HG03354 (cell line): Measurements from ENCODE around the gene PPP2R2B.
"Not testable (repeated sequence)": the region's sequence is repeated elsewhere in the genome, so short reads cannot be mapped to it uniquely, and the experiment has no call there.

Experiments
- ATAC-seq: cut with Tn5 transposase; IDR thresholded peaks from one replicate; pipeline ENCODE4 v1.9.1; 2021; ENCODE audit warnings: mild to moderate bottlenecking; ENCODE audit not compliant: unreplicated experiment, poor library complexity, severe bottlenecking

Gene PPP2R2B

DNA sequence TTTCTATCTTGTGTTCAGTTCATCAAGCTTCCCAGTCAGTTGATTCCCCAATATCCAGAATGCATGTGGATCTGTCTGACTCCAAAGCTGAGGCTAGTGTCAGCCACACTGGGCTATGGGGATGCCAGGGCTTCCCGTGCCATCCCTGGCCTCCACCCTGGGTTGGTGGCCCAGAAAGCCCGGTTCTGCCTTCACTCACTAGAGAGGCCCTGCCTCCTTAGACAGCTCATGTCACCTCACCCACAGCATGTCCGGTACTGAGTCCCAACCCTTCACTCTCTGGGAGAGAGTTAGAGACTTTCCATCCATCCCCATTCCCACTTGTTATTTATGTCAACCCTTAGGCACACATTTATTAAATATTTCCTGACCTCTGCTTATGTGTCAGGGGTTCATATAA lies 243.1 kb downstream of the PPP2R2B start:
- ATAC-seq = no peak

DNA sequence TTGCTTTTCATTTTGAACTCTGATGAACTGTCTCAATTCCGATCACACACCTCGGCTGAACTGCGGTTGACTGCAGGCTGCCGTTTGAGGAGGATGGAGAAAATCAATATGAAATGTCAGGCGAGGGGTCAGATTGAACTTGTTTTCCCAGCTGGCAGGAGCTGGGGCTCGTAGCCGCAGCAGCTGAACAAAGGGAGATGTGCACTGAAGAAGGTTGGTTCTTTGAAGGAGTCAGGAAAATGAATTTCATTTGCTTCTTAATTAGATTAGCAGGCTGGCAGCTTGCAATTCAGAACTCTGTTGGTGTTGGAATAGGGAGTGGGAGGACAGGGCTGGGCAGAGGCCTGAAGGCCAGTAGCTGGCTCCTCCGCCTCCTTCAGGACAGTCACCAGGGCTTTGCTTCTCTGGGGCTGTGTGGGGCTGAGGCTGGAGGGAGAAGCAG lies 245.2 kb downstream of the PPP2R2B start:
- ATAC-seq = no peak

DNA sequence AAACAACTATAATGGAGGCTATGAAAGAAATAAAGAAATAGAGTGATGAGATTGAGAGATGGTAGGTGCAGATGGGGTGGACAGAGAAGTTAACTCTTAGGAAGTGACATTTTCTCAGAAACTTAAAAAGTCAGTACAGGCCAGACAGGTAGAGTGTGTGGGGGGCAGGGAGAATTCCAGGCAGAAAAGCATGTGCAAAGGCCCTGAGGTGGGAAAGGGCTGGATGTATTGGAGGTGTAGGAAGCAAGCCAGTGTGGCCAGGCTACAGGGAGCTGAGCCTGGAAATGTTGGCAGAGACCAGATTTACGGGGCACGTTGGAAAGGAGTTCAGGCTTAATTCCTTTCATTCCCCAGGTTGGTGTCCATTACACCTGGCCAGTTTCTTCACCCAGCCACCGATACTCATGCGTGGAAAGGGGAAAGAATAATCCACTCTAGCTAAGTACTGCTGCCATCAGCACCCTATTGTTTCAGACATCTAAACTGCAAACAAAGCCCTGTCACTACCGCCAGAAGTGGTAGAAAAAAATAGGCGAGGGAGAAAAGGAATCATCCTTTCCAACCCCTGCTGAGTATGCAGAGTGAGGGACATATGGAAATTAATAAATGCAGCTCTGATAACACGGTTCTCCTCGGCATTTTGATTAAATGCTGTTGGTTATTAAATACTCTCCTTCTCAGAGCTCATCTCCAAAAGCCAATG lies 245.8 kb downstream of the PPP2R2B start:
- no peak for ATAC-seq

DNA sequence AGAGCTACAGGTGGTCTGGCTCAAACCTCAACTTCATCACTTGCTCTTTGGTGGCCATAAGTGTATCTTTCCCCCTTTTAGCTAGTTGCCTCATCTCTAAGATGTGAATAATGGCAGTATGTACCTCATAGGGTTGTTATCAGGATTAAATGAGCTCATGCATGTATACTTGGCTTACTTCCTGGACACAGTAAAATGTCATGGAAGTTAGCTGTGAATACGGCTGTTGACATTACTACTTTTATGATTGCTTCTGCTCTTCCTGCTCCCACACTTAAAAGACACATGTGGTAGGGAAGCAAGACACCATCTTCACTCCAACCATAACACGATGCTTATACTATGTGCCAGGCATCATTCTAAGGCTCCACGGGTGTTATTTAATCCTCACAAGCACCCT lies 248.1 kb downstream of the PPP2R2B start:
- no peak for ATAC-seq

DNA sequence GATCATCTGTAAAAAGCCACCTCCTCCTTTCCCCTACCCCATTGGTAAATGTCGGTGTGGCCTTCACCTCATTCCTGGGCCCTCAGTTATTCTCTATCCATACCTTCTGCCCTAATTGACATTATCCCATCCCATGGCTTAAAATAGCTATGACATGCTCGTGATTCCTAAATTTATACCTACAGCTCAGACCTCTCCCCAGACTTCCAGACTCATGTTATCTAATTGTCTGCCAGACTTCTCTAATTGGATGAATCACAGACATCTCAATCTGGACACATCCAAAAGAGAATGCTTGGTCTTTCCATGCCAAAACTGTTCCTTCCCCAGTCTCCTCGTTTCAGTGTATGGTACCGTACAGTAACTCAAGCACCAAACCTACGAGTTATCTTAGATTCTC lies 249.6 kb downstream of the PPP2R2B start:
- ATAC-seq = no peak

DNA sequence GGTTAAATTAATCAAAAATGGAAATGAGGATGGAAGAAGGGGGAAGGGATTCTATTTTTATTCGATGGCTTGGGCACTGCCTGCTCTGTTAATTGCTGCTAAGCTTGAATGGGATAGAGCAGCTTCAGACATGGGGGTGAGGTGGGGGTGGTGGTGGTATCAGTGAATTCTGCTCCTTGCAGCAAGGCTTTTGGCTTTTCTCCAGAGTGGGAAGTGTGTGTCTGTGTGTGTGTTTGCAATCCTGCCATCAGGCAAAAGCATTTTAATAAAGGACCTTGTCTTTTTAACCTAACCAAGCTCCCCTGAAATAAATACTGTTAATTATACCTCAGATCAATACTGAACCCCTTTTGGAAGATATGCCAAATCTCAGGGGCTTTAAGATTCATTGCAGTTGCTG lies 251.6 kb downstream of the PPP2R2B start:
- ATAC-seq = no peak

DNA sequence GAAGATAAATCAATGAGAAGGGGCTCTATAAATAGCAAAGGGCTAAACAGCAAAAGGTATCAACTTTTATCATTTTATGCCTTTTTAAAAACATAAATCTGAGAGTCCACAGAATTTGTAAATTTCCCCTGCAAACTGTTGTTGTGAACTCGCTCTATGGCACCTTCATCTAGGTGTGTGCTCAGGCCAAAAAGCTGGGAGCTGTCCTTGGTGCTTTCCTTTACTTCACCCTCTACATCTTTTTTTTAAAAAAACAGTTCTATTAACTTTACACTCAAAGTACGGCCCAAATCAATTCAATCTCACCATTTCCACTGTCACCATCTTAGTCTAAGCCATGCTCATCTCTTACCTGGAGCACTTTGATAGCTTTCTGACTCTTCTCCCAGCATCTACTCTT lies 254.4 kb downstream of the PPP2R2B start:
- ATAC-seq = no peak

DNA sequence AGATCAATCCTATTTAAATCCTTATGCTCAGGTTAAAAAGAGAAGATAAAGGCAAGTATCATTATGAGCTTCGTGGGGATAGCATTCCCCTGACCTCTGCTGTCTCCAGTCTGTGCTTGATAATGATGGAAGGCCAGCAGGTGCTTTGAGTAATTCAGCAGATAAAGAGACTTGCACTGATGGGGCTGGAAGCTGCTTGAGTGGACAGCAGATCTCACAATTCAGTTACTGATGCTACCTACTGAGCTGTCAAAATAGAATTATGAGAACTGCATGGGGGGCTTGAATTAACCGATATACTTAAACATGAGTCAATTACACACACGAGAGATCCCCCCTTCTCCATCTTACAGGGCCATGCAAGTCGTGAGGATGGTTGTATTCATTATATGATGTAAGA lies 254.9 kb downstream of the PPP2R2B start:
- ATAC-seq = no peak

DNA sequence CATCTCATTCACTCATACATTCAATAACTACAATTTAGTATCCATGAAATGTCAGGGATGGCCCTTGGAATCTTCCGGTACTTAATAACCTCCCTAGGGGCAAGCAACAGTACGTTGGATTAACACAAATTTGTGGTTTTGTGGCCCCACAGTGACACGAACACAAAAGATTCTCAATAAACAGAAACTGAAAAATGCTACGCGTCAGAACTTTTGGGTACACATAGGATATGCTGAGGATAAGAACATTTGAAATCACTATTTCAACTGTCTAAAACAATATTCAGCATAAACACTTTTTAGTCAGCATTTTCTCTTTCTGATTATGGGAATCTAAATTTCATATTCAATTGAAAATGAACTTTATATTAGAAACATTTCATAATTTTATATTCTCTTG lies 255.5 kb downstream of the PPP2R2B start:
- ATAC-seq = no peak

DNA sequence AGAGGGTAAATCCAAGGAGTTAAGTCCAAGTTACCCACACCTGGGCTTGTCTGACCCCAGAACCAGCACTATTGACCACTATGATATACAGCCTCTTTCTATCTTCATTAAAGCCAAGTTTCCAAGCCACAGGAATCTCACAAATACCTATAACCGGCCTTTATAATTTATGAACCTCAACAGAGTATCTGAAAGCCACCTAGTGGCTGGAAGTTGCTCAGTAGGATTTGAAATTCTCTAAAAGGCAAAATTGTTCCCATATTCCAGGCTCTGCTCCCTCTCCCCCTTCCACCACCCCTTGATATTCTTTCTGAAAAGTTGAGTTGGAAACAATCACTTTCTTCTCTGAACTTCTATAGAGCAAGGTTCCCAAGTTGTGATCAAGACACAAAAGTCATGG lies 256.2 kb downstream of the PPP2R2B start:
- no peak for ATAC-seq

DNA sequence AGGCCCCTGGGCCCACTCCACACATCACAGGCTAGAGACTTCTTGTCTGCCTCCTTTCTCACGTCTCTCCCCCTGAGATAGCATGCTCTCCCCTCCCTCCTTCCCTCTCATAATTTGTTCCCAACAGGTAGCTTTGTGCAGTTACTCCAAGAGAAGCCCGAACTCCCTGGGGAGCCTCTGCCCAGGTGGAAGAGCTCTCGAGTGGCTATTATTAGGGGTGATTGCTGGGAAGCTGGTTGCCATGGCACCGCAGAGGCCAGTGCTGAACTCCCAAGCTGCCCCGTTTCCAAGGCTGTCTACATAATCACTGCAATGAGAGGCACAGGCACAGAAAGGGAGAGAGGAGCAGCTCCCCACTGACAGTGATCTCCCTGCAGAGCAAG lies 257.9 kb downstream of the PPP2R2B start:
- ATAC-seq = no peak

DNA sequence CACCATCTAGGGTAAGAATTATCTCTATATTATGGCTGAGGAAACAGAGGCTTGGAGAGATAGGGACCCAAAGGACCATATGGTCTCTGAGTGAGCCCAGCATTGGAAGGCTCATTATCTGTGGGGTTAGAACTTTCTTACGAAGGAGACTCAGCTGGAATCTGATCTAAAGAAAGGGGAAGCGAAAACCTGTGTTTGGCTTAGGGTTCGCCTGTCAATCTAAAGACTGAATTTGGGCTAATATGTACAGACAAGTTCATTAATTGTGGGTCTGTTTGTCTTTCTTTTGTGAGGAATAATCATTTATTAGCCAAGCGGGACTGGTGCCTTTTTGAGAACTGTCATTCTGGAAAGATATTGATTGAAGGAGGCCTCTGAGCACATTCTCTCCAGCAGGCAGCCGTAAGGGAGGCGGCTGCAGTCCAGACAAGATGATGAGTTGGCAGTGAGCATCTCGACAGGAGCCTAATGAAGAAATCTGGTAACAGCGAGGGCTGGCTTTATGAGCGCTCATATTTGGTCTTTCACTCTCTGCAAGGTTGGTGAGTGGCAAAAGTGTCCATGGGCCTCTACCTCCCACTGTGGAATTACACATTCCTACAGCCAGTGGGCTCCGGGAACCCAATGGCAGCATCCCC lies 258.4 kb downstream of the PPP2R2B start:
- no peak for ATAC-seq

DNA sequence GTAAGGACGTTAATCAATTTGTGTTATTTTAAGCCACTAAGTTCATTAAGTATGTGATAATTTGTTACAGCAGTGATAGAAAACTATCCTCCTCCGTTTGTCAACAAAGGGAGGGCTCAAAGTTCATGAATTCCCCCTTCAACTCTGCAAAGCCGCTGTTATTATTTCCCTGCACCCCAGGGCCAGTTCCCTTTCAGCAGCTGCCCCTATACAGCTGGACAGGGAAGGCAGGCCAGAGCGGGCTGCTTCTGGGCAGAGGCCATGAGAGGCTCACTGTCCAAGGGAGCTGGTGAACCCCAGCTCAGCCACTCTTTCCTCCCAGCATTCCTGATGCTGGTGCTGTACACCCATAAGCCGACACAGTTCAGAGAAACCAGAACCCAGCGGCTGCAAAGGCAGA lies 260.1 kb downstream of the PPP2R2B start:
- no peak for ATAC-seq

DNA sequence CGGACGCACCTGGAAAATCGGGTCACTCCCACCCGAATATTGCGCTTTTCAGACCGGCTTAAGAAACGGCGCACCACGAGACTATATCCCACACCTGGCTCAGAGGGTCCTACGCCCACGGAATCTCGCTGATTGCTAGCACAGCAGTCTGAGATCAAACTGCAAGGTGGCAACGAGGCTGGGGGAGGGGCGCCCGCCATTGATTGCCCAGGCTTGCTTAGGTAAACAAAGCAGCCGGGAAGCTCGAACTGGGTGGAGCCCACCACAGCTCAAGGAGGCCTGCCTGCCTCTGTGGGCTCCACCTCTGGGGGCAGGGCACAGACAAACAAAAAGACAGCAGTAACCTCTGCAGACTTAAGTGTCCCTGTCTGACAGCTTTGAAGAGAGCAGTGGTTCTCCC lies 268.8 kb downstream of the PPP2R2B start:
- ATAC-seq = not testable (repeated sequence)

DNA sequence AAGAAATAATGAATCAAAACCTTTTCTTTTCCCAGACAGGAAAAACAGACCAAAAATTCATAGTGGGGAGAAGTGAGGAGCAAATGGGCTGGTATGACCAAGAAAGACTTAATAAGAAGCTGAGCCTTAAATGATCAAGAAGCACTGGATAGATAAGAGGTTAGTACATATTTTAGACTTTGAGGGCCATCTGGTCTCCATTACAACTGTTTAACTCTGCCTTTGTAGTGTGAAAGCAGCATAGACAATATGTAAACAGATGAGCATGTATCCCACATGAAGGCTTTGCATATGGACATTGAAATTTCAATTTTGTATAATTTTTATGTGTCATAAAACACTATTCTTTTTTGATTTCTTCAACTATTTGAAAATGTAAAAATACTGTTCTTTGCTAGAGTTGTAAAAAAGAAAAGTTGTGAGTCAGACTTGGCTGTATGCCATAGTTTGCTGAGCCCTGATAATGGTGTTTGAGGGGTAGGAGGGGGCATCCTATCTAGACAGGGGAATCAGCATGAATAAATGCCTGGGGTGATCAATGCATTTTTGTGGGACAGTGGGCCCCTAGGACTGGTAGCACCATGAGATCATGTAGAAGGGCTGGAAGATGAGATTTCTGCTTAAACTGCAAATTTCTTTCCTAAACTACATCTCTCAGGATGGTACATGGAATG lies 270.8 kb downstream of the PPP2R2B start:
- ATAC-seq = no peak

DNA sequence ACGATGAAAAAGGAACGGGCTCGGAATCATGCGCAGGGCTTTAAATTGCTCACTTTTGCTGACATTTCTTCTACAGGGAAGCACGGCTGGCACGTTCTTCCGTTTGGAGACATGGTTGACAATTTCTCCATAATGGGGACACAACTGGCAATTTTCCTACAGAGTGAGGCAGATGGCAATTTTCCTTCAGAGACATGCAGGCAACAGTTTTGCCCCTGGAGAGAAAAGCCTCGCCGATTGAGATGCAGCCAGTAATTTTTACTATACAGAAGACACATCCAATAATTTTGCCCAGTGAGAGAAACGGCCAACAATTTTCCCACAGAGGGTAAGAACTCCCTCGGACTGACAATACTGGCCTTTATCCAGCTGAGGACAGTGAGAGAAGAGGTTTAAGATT lies 271.7 kb downstream of the PPP2R2B start:
- ATAC-seq = no peak

DNA sequence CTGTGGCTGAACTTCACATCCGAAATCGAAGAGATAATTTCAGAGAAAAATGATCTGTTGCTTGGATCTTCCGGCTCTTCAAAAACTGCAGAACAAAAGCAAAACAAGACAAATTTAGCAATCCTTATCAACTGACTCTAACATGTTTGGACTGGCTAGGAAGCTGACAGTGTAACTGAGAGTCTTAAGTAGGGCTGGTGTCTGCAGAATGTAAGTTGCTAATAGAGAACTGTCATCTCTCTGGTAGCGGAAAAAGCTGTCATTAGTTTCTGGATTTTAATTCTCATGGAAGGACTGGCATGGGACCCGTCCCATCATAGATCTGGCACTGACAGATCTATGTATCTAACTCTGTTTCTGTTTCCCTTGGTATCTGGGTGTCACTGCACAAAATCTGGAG lies 278.2 kb downstream of the PPP2R2B start:
- ATAC-seq = no peak

DNA sequence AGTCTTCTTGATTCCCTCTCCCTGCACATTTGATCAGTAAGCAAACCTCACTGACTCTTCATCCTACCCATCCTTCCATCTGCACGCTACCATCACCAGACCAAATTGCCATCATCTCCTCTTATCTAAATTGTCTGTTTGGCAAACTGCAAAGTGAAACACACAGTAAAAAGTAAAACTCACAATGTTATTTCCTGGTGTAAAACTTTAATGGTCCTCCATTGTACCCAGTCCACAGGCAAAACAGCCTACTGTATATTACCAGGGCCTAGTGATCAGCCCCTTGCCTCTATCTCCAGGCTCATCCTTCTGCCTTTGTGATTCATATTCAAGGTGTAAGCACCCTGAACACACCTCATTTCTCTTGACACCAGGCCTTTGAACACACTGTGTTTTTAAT lies 279.3 kb downstream of the PPP2R2B start:
- ATAC-seq = no peak

DNA sequence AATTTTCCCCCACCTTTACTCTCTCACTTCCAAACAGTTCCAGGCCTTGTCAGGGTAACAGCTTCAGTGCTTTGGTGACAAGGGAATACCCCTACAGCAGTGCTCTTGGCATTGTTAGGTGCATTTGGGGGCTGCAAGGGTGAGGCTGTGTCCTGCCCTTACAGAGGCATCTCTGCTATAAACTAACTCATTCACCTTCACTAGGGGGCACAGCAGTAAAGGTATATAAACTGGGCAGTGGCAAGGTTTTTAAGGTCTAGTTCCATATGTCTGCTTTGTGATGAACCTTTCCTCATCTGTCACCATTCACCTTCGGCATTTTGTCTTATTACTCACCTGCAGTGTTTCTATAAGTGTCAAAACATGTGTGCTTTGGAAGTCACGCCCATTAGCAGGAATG lies 283.5 kb downstream of the PPP2R2B start:
- no peak for ATAC-seq

DNA sequence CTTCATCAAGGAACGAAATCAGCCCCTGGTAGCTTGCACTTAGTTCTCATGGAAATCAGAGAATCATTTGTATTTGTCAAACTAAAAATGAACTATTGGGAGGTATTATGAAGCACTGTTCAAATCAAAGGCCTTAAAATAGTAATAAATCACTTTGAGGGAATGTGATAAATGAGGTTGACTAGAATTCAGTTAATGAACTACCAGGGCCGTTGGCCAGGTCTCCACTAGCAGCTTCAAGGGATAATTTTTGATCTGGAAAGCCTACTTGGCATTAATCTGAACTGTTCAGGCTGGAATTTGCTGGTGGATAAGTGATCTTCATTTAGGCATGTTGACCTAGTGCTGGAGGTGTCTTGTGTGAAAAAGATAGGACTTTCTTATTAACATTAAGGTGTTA lies 286.2 kb downstream of the PPP2R2B start:
- ATAC-seq = no peak

DNA sequence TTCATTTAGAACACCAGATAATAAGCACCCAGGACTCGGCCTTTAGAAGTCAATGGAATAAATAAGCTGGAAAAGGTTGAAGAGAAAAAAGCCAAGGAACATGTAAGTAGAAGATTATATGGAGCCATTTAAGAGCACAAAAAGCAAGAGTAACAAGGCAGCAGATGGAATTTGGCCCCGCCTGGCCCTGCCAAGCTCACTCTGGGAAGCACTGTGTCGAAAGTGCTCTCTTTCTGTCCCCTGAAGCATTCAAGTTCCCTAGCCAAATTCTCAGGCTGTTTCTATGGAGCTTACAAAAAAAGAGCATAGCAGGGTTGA lies 289.6 kb downstream of the PPP2R2B start:
- ATAC-seq = no peak
